ENCODE data around the gene NOP9.

Gene NOP9

GRCh38 chr14:24259282-24260025, 40.2 kb upstream of the NOP9 start:
- FAIRE-seq: no peak
- no peak for TF ChIP-seq CTCF (IDR thresholded peaks at IDR 0.05; ENCODE audit: insufficient read depth, missing control alignments)
- no peak for DNase-seq (ENCODE audit: insufficient read length, low spot score)

DNA sequence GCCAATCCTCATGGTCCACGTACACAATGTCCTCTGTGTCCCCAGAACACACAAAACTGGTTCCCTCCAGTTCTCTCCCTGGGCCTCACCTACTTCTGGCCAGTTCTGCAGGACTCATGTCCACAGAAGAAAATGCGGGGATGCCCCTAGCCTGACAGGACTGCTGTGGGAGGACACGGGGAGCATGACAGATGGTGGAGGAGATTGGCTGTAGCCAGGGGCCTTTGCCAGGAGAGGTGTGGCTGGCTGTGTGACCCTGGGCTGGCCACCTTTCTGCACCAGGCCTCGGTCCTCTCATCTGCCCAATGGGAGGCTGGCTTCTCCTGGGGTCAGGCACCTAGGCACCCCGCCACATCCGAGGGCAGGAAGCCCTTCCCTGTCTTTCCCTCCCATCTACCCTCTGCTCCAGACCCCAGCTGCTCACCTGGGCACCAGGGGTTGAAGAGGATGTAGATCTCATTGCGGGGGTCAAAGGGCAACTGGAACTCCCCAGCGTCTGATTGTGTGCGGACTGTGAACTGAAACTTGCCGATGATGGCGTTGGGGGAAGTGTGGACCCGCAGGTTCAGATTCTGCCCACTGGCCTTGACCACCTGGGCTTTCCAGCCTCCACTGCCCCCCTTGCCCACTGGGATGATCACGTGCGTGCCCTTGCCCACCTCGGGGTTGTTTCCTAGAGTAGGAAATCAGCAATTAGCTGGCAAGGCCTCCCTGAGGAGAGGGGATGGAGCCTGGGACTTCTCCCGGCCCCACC, 39.4 kb upstream of the NOP9 start:
- no peak for FAIRE-seq
- no peak for TF ChIP-seq CTCF (IDR thresholded peaks at IDR 0.05; ENCODE audit: insufficient read depth, missing control alignments)
- DNase-seq (ENCODE audit: insufficient read length, low spot score): no peak

DNA sequence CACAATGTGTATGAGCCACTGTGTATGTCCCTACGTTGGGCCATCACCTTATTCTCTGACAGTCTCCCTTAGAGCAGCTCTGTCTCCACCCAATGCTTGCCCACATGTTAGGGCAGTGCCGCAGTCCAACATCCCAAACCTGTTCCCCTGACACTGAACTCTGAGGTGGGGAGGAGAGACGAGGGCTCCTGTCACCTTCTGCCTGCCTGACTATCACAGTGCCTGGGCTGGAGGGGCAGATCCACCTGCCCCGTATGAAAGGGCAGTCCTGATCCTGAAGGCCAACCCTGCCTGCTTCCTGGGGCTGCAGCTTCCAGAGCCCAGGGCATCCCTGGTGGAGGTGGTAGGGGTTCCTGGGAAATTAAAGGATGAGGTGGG, 38.9 kb upstream of the NOP9 start:
- FAIRE-seq (no peak), DNase-seq (ENCODE audit: insufficient read length, low spot score) (no peak)
- no peak for TF ChIP-seq CTCF (IDR thresholded peaks at IDR 0.05; ENCODE audit: insufficient read depth, missing control alignments)

DNA sequence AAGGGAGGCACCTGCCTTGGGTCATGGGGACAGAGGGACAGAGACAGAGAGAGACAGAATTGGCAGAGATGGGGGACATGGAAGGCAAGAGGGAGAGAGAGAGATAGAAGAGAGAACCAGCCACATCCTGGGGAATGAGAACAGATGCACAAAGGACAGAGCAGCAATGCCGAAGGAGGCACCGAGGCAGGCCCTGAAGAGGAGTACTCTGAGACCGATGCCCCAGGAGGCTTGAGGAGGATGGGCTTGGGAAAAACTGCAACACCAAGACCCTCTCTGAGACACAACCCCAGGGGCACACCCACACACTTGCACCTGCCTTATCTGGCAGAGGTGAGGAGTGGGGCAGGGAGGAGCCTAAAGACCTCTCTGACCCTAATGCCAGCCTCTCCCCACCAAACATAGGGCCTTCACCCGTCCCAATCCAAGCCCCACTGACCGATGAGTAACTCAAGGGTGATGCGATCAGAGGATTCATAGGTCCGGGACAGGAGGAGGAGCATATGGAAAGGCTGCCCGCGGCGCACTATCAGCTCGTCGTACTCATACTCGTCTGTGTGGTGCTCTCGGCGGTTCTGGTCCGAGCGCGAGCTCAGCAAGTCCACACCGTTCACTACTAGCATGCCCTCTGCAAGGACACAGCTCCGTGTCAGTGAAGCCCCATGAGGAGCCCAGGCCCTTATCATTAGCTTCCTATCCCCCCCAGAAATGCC, 38.2 kb upstream of the NOP9 start:
- no peak for TF ChIP-seq CTCF (IDR thresholded peaks at IDR 0.05; ENCODE audit: insufficient read depth, missing control alignments)
- no peak for DNase-seq (ENCODE audit: insufficient read length, low spot score)
- FAIRE-seq: no peak

- no peak for TF ChIP-seq CTCF (IDR thresholded peaks at IDR 0.05; ENCODE audit: insufficient read depth, missing control alignments)
- no peak for FAIRE-seq
- no peak for DNase-seq (ENCODE audit: insufficient read length, low spot score)
These were observed 37.7 kb upstream of the NOP9 start for GRCh38 chr14:24261969-24262327.

- FAIRE-seq (no peak), DNase-seq (ENCODE audit: insufficient read length, low spot score) (no peak)
- TF ChIP-seq CTCF (IDR thresholded peaks at IDR 0.05; ENCODE audit: insufficient read depth, missing control alignments): no peak
These were observed 36.6 kb upstream of the NOP9 start, which contains the start of gene TGM1 for GRCh38 chr14:24262821-24263733. Gene TGM1, minus strand, starts transcription at chr14:24263177. Its CDS starts 825 bp downstream, at chr14:24262352.

Measured in D721Med (cell line).